Peyer's patch (tissue), 4 donors: ENCODE data around the gene SUN5.

Source experiments
- POLR2A ChIP-seq, 2 donors: fragments of 450-650 bp; IDR thresholded peaks; one replicate each; pipeline ENCODE4 v1.5.1; 2017; ENCODE audit warnings: antibody characterized with exemption in 2 of 2, mild to moderate bottlenecking in 2 of 2, moderate library complexity in 2 of 2
- TF ChIP-seq, protein P1 (sequence below), 6 experiments: fragments of 450-650 bp in 4 of 6; fragments of 200-600 bp in 2 of 6; sonication (generic) in 1 of 6; IDR thresholded peaks; one replicate each; pipeline ENCODE4 v1.5.1; 2017 to 2019; ENCODE audit warnings: antibody characterized with exemption in 6 of 6, mild to moderate bottlenecking in 3 of 6, moderate library complexity in 1 of 6

DNA sequence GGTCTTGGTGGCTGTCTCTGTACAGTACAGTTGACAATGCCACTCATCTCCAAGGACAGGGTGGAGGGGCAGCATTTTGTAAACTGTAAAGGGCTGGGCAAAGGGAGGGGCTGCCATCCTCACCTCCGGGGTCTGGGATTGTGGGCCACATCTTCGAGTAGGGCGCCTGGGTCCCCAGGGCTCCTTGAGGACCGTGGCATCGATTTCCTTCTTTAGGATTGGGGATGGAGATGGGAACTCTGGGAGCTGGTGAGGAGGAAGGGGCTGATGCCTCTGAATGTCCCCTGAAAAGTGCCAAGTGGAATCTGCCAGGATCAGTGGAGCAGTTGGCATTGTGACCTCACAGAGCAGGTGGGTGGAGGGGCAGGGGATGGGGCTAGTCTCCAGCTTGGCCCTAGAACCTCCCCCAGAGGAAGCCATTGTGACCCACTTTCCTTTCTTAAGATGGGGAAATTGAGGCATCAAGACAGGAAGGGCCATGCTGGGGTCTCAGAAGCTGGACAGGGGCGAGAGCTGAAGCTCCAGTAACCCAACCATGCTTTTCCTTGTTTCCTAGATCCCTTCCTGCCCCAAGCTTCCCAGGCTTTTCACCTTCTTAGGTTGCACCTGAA lies at the start of gene SUN5:
- TF ChIP-seq POLR2A (IDR thresholded peaks at IDR 0.05), result no peak
- TF ChIP-seq, protein P1, sequence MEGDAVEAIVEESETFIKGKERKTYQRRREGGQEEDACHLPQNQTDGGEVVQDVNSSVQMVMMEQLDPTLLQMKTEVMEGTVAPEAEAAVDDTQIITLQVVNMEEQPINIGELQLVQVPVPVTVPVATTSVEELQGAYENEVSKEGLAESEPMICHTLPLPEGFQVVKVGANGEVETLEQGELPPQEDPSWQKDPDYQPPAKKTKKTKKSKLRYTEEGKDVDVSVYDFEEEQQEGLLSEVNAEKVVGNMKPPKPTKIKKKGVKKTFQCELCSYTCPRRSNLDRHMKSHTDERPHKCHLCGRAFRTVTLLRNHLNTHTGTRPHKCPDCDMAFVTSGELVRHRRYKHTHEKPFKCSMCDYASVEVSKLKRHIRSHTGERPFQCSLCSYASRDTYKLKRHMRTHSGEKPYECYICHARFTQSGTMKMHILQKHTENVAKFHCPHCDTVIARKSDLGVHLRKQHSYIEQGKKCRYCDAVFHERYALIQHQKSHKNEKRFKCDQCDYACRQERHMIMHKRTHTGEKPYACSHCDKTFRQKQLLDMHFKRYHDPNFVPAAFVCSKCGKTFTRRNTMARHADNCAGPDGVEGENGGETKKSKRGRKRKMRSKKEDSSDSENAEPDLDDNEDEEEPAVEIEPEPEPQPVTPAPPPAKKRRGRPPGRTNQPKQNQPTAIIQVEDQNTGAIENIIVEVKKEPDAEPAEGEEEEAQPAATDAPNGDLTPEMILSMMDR (IDR thresholded peaks at IDR 0.05), result no peak
